K562 (cell line): Measurements from ENCODE around the gene TMEM92. TPM values are rescaled to one million over a fixed set of nuclear protein-coding genes. Genes with fewer than 3 reads are reported as not detected.

Experiments used
- BHLHE40 ChIP-seq: IDR thresholded peaks from 2 replicates; pipeline ENCODE4 v1.6.1; 2011; ENCODE audit warnings: low read length, improper control_type of control experiment
- BRCA1 ChIP-seq, 2 experiments: fragments of 450-650 bp in 1 of 2; sonication (generic) in 1 of 2; formaldehyde crosslinking in 1 of 2; IDR thresholded peaks; 2 replicates each; pipeline versions ENCODE4 v1.5.0 to v1.6.1; 2017 to 2020; ENCODE audit warnings: mild to moderate bottlenecking in 1 of 2, missing genetic modification reagents in 1 of 2
- CBFA2T3 ChIP-seq: fragments of 450-650 bp; IDR thresholded peaks from 2 replicates; pipeline ENCODE4 v1.6.1; 2017
- E2F4 ChIP-seq: sonication (generic); formaldehyde crosslinking; IDR thresholded peaks from 2 replicates; pipeline ENCODE4 v1.8.0; 2022; ENCODE audit warnings: mild to moderate bottlenecking, low read depth, missing genetic modification reagents
- ELF4 ChIP-seq: fragments of 450-650 bp; formaldehyde crosslinking; IDR thresholded peaks from 2 replicates; pipeline ENCODE4 v1.4.0; 2022; ENCODE audit warnings: missing genetic modification characterization
- EP300 ChIP-seq: IDR thresholded peaks from 2 replicates; pipeline ENCODE4 v1.6.1; 2012; ENCODE audit warnings: low read length, improper control_type of control experiment
- ESRRA ChIP-seq: fragments of 450-650 bp; IDR thresholded peaks from 2 replicates; pipeline ENCODE4 v1.6.1; 2014; ENCODE audit warnings: low read depth, mild to moderate bottlenecking, moderate library complexity, borderline replicate concordance
- MLX ChIP-seq, 2 experiments: fragments of 450-650 bp in 1 of 2; sonication (generic) in 1 of 2; formaldehyde crosslinking; conservative IDR thresholded peaks; 2 replicates each; pipeline versions ENCODE4 v1.4.0 to v1.8.1; 2020 to 2022; ENCODE audit warnings: mild to moderate bottlenecking in 1 of 2, missing genetic modification reagents in 1 of 2
- OTX1 ChIP-seq: fragments of 450-650 bp; formaldehyde crosslinking; IDR thresholded peaks from 2 replicates; pipeline ENCODE4 v1.4.0; 2022; ENCODE audit warnings: mild to moderate bottlenecking
- SNIP1 ChIP-seq: fragments of 450-650 bp; IDR thresholded peaks from 2 replicates; pipeline ENCODE4 v1.7.1; 2017; ENCODE audit warnings: low read depth, mild to moderate bottlenecking
- SREBF1 ChIP-seq: fragments of 150-350 bp; IDR thresholded peaks from 2 replicates; pipeline ENCODE4 v1.6.1; 2014; ENCODE audit warnings: antibody characterized with exemption, low read depth, low read length, borderline replicate concordance
- TARDBP ChIP-seq: fragments of 450-650 bp; IDR thresholded peaks from 2 replicates; pipeline ENCODE4 v1.6.1; 2016
- TBP ChIP-seq: optimal IDR thresholded peaks from 2 replicates; pipeline ENCODE3; 2011; ENCODE audit warnings: low read depth, low read length, improper control_type of control experiment
- THAP12 ChIP-seq: fragments of 250-450 bp; sonication (Bioruptor Pico); IDR thresholded peaks from 2 replicates; pipeline ENCODE4 v1.9.0; 2021; ENCODE audit warnings: mild to moderate bottlenecking, inconsistent platforms
- USF1 ChIP-seq: sonication (generic); formaldehyde crosslinking; IDR thresholded peaks from 2 replicates; pipeline ENCODE4 v1.9.0; 2022; ENCODE audit warnings: mild to moderate bottlenecking, missing genetic modification reagents
- XRCC3 ChIP-seq: fragments of 450-650 bp; IDR thresholded peaks from 2 replicates; pipeline ENCODE4 v1.6.1; 2017; ENCODE audit warnings: mild to moderate bottlenecking, moderate library complexity
- ZFP30 ChIP-seq: fragments of 250-450 bp; sonication (Bioruptor Pico); IDR thresholded peaks from 2 replicates; pipeline ENCODE4 v1.8.0; 2022; ENCODE audit warnings: moderate library complexity, mild to moderate bottlenecking, inconsistent platforms, borderline replicate concordance
- ZFPM2 ChIP-seq: fragments of 250-450 bp; sonication (Bioruptor Pico); IDR thresholded peaks from 2 replicates; pipeline ENCODE4 v1.5.1; 2022; ENCODE audit warnings: mild to moderate bottlenecking
- ZNF280B ChIP-seq: fragments of 250-450 bp; sonication (Bioruptor Pico); IDR thresholded peaks from 2 replicates; pipeline ENCODE4 v1.5.1; 2021; ENCODE audit warnings: mild to moderate bottlenecking
- polyA plus RNA-seq, 8 experiments: library from polyadenylated mRNA; depleted of rRNA in 4 of 8; stranded (reverse) in 5 of 8; unstranded in 3 of 8; fragments of >200 nt; fragmentation: Nextera tagmentation in 2 of 8; fragmentation: Illumina TruSeq in 1 of 8; extraction: Ambion mirVana in 2 of 8; extraction: Trizol in 1 of 8; gene quantifications; 2 replicates each; pipeline versions ENCODE4 v1.2.1 to v1.2.3, GENCODE V29; 2011 to 2014; ENCODE audit warnings: inconsistent platforms in 1 of 8, missing spikeins in 1 of 8
- total RNA-seq, 7 experiments: library from RNA; depleted of rRNA in 6 of 7; stranded (reverse); fragments of >200 nt in 6 of 7; fragmentation: Illumina TruSeq in 2 of 7; extraction: Trizol in 2 of 7; gene quantifications; 2 replicates each; pipeline versions ENCODE4 v1.2.1 to v1.2.3, GENCODE V29; 2011 to 2021; ENCODE audit warnings: low replicate concordance in 1 of 7

TMEM92 gene
- total and polyA plus RNA-seq, 9 of the 15 experiments (the other 6 are each of a cell fraction or from before 2014, with no cell fraction given), result 0.14 to 2.1 (median 0.40) TPM

GRCh38 chr17:50319306-50320004 lies 45.2 kb downstream of the TMEM92 start (continued):
- no peak for TF ChIP-seq E2F4 (CRISPR knock-in tag)
- no peak for TF ChIP-seq THAP12 (CRISPR knock-in tag)
- TF ChIP-seq SREBF1, result no peak
- no peak for TF ChIP-seq ZFP30
- TF ChIP-seq SNIP1, result no peak
- no peak for TF ChIP-seq TARDBP
- TF ChIP-seq CBFA2T3, result no peak
- peak; percentile 73; the same call in 1 of the 2 replicates for TF ChIP-seq OTX1 (CRISPR knock-in tag)
- TF ChIP-seq ESRRA, result no peak
- TF ChIP-seq MLX (CRISPR knock-in tag; conservative IDR thresholded peaks at IDR 0.05), result no peak
- TF ChIP-seq EP300, result no peak
- TF ChIP-seq TBP, result no peak
- no peak for TF ChIP-seq USF1 (CRISPR knock-in tag)
- no peak for TF ChIP-seq BHLHE40
- no peak for TF ChIP-seq ZFPM2
- no peak for TF ChIP-seq ZNF280B (CRISPR knock-in tag)
- no peak for TF ChIP-seq BRCA1 (IDR thresholded peaks at IDR 0.05)
- TF ChIP-seq BRCA1 (CRISPR knock-in tag; IDR thresholded peaks at IDR 0.05), result no peak
- TF ChIP-seq XRCC3, result no peak
- no peak for TF ChIP-seq ELF4 (CRISPR knock-in tag)
